Small intestine (tissue), 7 donors: ENCODE results near the gene PCMTD2. TPM values are rescaled to one million over a fixed set of nuclear protein-coding genes. Genes with fewer than 3 reads are reported as not detected.
"Not testable (repeated sequence)": the region's sequence is repeated elsewhere in the genome, so short reads cannot be mapped to it uniquely, and the experiment has no call there.

ENCODE experiments used
- DNase-seq, 2 donors: peaks; one replicate each; pipeline versions ENCODE4 v3.0.0 to v3.0.0-alpha.2; 2013
- FAIRE-seq: peaks from 2 replicates; lab custom pipeline; 2012; peaks lifted over from hg19 to GRCh38; lab: Jason Lieb, UNC
- H3K27ac ChIP-seq, 3 donors: one replicate each; pipeline ENCODE4 v1.5.1; 2013; ENCODE audit warnings: low read length in 2 of 3, mild to moderate bottlenecking in 2 of 3, control low read depth in 1 of 3, inconsistent platforms in 1 of 3, low read depth in 1 of 3, moderate library complexity in 1 of 3
- H3K27me3 ChIP-seq, 3 donors: one replicate each; pipeline ENCODE4 v1.6.1; 2013; ENCODE audit warnings: low read length in 3 of 3, inconsistent platforms in 1 of 3; ENCODE audit not compliant: control insufficient read depth in 3 of 3, insufficient read depth in 3 of 3
- H3K36me3 ChIP-seq, 3 donors: one replicate each; pipeline ENCODE4 v1.6.1; 2013; ENCODE audit warnings: low read length in 3 of 3, inconsistent platforms in 1 of 3, low read depth in 1 of 3, mild to moderate bottlenecking in 1 of 3, moderate library complexity in 1 of 3; ENCODE audit not compliant: control insufficient read depth in 3 of 3, insufficient read depth in 2 of 3
- H3K4me1 ChIP-seq, 3 donors: one replicate each; pipeline ENCODE4 v1.6.1; 2013; ENCODE audit warnings: low read length in 2 of 3, inconsistent platforms in 1 of 3, low read depth in 1 of 3, mild to moderate bottlenecking in 1 of 3, moderate library complexity in 1 of 3; ENCODE audit not compliant: control insufficient read depth in 3 of 3, insufficient read depth in 2 of 3
- H3K4me3 ChIP-seq, 3 donors: one replicate each; pipeline ENCODE4 v1.5.1; 2013; ENCODE audit warnings: low read length in 3 of 3, control low read depth in 1 of 3, inconsistent platforms in 1 of 3, low read depth in 1 of 3, mild to moderate bottlenecking in 1 of 3, moderate library complexity in 1 of 3
- H3K9me3 ChIP-seq, 2 donors: one replicate each; pipeline ENCODE4 v1.6.1; 2013; ENCODE audit warnings: low read depth in 1 of 2, low read length in 1 of 2; ENCODE audit not compliant: control insufficient read depth in 2 of 2, insufficient read depth in 1 of 2
- WGBS, 3 donors: extraction: QIAGEN DNeasy Blood & Tissue Kit; methylation state at CpG; one replicate each; pipeline ENCODE4 v1.1.7; 2013; 5-methylcytosine and 5-hydroxymethylcytosine counted together
- polyA plus RNA-seq, 4 donors: library from polyadenylated mRNA; stranded (reverse) in 3 of 4; unstranded in 1 of 4; fragments of 200-250 nt in 3 of 4; fragments of 120-200 nt in 1 of 4; gene quantifications; one replicate each; pipeline versions ENCODE4 v1.2.1 to v1.2.3, GENCODE V29; 2013
- donor health status: healthy with polysubstance abuse.
- donor health status: control.
- donor health status: control.
- donor health status: Bipolar disorder and iron deficiency.
- donor health status: healthy.

The PCMTD2 gene
- polyA plus RNA-seq, 4 donors = 15.7 to 80.0 (median 21.1) TPM

GRCh38 chr20:64233725-64234124, 21.8 kb upstream of the PCMTD2 start:
- FAIRE-seq (no peak), DNase-seq (no peak)
- Histone ChIP-seq H3K4me1 (peaks cover 0 to 20% (median 0%) of the 10 kb centered on the region in 3 donors), H3K27me3 (no peaks in the 10 kb centered on the region), H3K9me3 (no peaks in the 10 kb centered on the region), H3K4me3 (no peak overlapping the region), H3K27ac (no peak overlapping the region), H3K36me3 (no peaks in the 10 kb centered on the region)
- 28 to 75% (median 43%) methylated on average over 5 of the region's 5 CpGs for WGBS, 3 donors

GRCh38 chr20:64234291-64234791, 21.2 kb upstream of the PCMTD2 start:
- DNase-seq = no peak
- H3K36me3 ChIP-seq = no peaks in the 10 kb centered on the region

GRCh38 chr20:64234921-64235565, 20.5 kb upstream of the PCMTD2 start:
- H3K27ac ChIP-seq, H3K36me3 ChIP-seq, DNase-seq, H3K9me3 ChIP-seq, H3K27me3 ChIP-seq, H3K4me1 ChIP-seq, H3K4me3 ChIP-seq, FAIRE-seq: not testable (repeated sequence)
- 89 to 96% (median 92%) methylated on average over 8 to 17 of the region's 17 CpGs for WGBS, 3 donors

More at GRCh38 chr20:64234291-64234791, 21.2 kb upstream of the PCMTD2 start:
- Histone ChIP-seq H3K4me3 (no peak overlapping the region), H3K9me3 (no peaks in the 10 kb centered on the region), H3K4me1 (peaks cover 0 to 14% (median 0%) of the 10 kb centered on the region in 3 donors), H3K27me3 (no peaks in the 10 kb centered on the region), H3K27ac (no peak overlapping the region)
- no peak for FAIRE-seq
- 80 to 90% (median 88%) methylated on average over 11 of the region's 11 CpGs for WGBS, 3 donors

GRCh38 chr20:64236137-64237088, 19.1 kb upstream of the PCMTD2 start:
- Histone ChIP-seq H3K9me3 (no peaks in the 10 kb centered on the region), H3K4me3 (no peak overlapping the region), H3K27ac (no peak overlapping the region), H3K4me1 (peaks cover 0 to 6% (median 0%) of the 10 kb centered on the region in 3 donors), H3K36me3 (no peaks in the 10 kb centered on the region), H3K27me3 (no peaks in the 10 kb centered on the region)
- DNase-seq = peak; percentile 8 to 63
- 64 to 84% (median 67%) methylated on average over 17 to 27 of the region's 27 CpGs for WGBS, 3 donors
- no peak for FAIRE-seq

- H3K27ac ChIP-seq = no peak overlapping the region
- H3K4me1 ChIP-seq = peaks cover 0 to 6% (median 0%) of the 10 kb centered on the region in 3 donors
- H3K27me3 ChIP-seq = no peaks in the 10 kb centered on the region
- WGBS, 3 donors = 92 to 94% (median 93%) methylated on average over 17 of the region's 17 CpGs
- no peak overlapping the region for H3K4me3 ChIP-seq
- no peaks in the 10 kb centered on the region for H3K36me3 ChIP-seq
- H3K9me3 ChIP-seq = no peaks in the 10 kb centered on the region
- FAIRE-seq (no peak), DNase-seq (no peak)
Measured at GRCh38 chr20:64237316-64237715, 18.2 kb upstream of the PCMTD2 start.

- H3K9me3 ChIP-seq = no peaks in the 10 kb centered on the region
- no peak for DNase-seq
- 76 to 81% (median 80%) methylated on average over 11 of the region's 11 CpGs for WGBS, 3 donors
- no peaks in the 10 kb centered on the region for H3K36me3 ChIP-seq
- no peak for FAIRE-seq
- H3K4me3 ChIP-seq = no peak overlapping the region
- no peak overlapping the region for H3K27ac ChIP-seq
- no peaks in the 10 kb centered on the region for H3K27me3 ChIP-seq
- H3K4me1 ChIP-seq = peaks cover 0 to 6% (median 0%) of the 10 kb centered on the region in 3 donors
Measured at GRCh38 chr20:64238115-64238825, 17.3 kb upstream of the PCMTD2 start.

GRCh38 chr20:64238851-64239387, 16.6 kb upstream of the PCMTD2 start:
- no peak for FAIRE-seq
- Histone ChIP-seq H3K36me3 (no peaks in the 10 kb centered on the region), H3K27ac (no peak overlapping the region), H3K4me3 (no peak overlapping the region), H3K4me1 (peaks cover 0 to 6% (median 0%) of the 10 kb centered on the region in 3 donors), H3K27me3 (no peaks in the 10 kb centered on the region), H3K9me3 (no peaks in the 10 kb centered on the region)
- no peak for DNase-seq
- WGBS, 3 donors = 67 to 76% (median 73%) methylated on average over 7 of the region's 7 CpGs
